OCI-LY1 (cell line): Measurements from ENCODE around the gene IPCEF1.

Experiments
- H2AFZ ChIP-seq: fragments of 200-600 bp; sonication (generic), shearing (Covaris generic); 2 replicates; pipeline ENCODE4 v1.6.0; 2014; ENCODE audit warnings: antibody characterized with exemption, mild to moderate bottlenecking, low read length
- H3F3A ChIP-seq: fragments of 200-600 bp; sonication (generic), shearing (Covaris generic); 2 replicates; pipeline ENCODE4 v1.6.0; 2014; ENCODE audit warnings: mild to moderate bottlenecking, antibody characterized with exemption, low read length, moderate library complexity; ENCODE audit not compliant: insufficient read depth
- H3K27ac ChIP-seq: fragments of 200-600 bp; sonication (generic); 2 replicates; pipeline ENCODE4 v1.5.1; 2014; ENCODE audit warnings: low read length, mixed run types, mild to moderate bottlenecking, low read depth; ENCODE audit not compliant: poor library complexity, severe bottlenecking
- H3K27me3 ChIP-seq: fragments of 200-600 bp; sonication (generic); 2 replicates; pipeline ENCODE4 v1.6.0; 2014; ENCODE audit warnings: antibody characterized with exemption, mild to moderate bottlenecking, low read length, moderate library complexity; ENCODE audit not compliant: insufficient read depth
- H3K36me3 ChIP-seq: fragments of 200-600 bp; sonication (generic); 2 replicates; pipeline ENCODE4 v1.6.1; 2014; ENCODE audit warnings: mild to moderate bottlenecking, antibody characterized with exemption, low read length, moderate library complexity, mixed read lengths; ENCODE audit not compliant: insufficient read depth
- H3K4me1 ChIP-seq: fragments of 200-600 bp; sonication (generic); 2 replicates; pipeline ENCODE4 v1.5.1; 2014; ENCODE audit warnings: mild to moderate bottlenecking, low read length, moderate library complexity; ENCODE audit not compliant: insufficient read depth, severe bottlenecking
- H3K4me2 ChIP-seq: fragments of 200-600 bp; sonication (generic), shearing (Covaris generic); 2 replicates; pipeline ENCODE4 v1.6.1; 2014; ENCODE audit warnings: low read length
- H3K4me3 ChIP-seq: fragments of 200-600 bp; sonication (generic); 2 replicates; pipeline ENCODE4 v1.5.1; 2014; ENCODE audit warnings: low read length, low read depth, mild to moderate bottlenecking, mixed read lengths; ENCODE audit not compliant: poor library complexity, severe bottlenecking
- H3K79me2 ChIP-seq: fragments of 200-600 bp; shearing (Covaris generic); 2 replicates; pipeline ENCODE4 v1.6.1; 2016; ENCODE audit warnings: mixed run types, low read length, mixed read lengths; ENCODE audit not compliant: insufficient read depth
- H3K9ac ChIP-seq: fragments of 200-600 bp; sonication (generic), shearing (Covaris generic); 2 replicates; pipeline ENCODE4 v1.6.1; 2014; ENCODE audit warnings: mild to moderate bottlenecking, low read length, mixed read lengths
- H3K9me2 ChIP-seq: fragments of 200-600 bp; sonication (generic), shearing (Covaris generic); 2 replicates; pipeline ENCODE4 v1.6.1; 2014; ENCODE audit warnings: low read depth, mild to moderate bottlenecking, low read length, mixed read lengths
- H3K9me3 ChIP-seq: fragments of 200-600 bp; shearing (Covaris generic); 2 replicates; pipeline ENCODE4 v1.6.1; 2014; ENCODE audit warnings: low read length, mixed read lengths
- H4K20me1 ChIP-seq: fragments of 200-600 bp; sonication (generic), shearing (Covaris generic); 2 replicates; pipeline ENCODE4 v1.6.0; 2016; ENCODE audit warnings: mild to moderate bottlenecking, low read length; ENCODE audit not compliant: insufficient read depth
- EZH2 ChIP-seq: fragments of 200-600 bp; sonication (generic), shearing (Covaris generic); IDR thresholded peaks from 2 replicates; pipeline ENCODE4 v1.8.0; 2017; ENCODE audit warnings: borderline replicate concordance, mixed run types, mild to moderate bottlenecking, antibody characterized with exemption, low read length, moderate library complexity, mixed read lengths
- TF ChIP-seq, protein P1 (sequence below): fragments of 200-600 bp; sonication (generic), shearing (Covaris generic); IDR thresholded peaks from 2 replicates; pipeline ENCODE4 v1.5.1; 2017; ENCODE audit warnings: mild to moderate bottlenecking, antibody characterized with exemption, low read length, moderate library complexity, mixed read lengths

The IPCEF1 gene

DNA sequence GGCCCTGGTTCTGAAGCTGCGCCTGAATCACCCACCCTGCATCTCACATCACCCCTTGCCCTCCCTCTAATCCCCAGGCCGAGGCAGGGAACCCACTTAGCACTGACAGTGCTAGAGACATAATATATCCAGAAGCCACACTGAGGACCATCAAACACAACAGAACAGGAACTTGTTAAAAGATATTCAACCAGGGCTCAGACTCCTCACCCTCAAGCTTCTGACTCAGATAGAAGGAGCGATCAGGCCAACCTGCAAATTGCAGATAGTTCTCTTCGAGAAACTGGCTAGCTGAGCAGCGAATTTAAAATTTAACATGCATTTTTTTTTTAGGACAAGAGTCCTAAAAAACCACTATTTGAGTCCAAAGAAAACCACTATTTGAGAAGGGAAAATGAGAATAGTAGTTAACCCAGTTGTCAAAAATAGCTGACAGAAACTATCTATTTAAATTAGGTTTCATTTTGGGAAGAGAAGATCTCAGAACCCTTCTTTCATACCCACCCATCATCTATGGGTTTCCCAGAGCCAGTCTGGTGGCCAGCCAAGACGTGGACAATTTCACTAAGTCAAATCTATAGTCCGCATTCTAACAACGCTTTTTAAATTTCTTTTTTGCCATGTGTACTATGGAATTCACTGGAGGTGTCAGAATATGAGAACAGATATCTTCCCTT is 222.0 kb downstream of the IPCEF1 start:
- Histone ChIP-seq H3K36me3 (no peaks in the 10 kb centered on the region), H4K20me1 (no peaks in the 10 kb centered on the region), H3K9ac (no peak overlapping the region), H3K9me2 (no peaks in the 10 kb centered on the region), H3K4me1 (no peaks in the 10 kb centered on the region), H3K27ac (no peak overlapping the region), H3K4me2 (no peak overlapping the region), H2AFZ (no peak overlapping the region), H3K9me3 (no peaks in the 10 kb centered on the region), H3K79me2 (no peaks in the 10 kb centered on the region), H3K4me3 (no peak overlapping the region), H3F3A (no peaks in the 10 kb centered on the region), H3K27me3 (no peaks in the 10 kb centered on the region)
- no peak for TF ChIP-seq EZH2
- TF ChIP-seq, protein P1, sequence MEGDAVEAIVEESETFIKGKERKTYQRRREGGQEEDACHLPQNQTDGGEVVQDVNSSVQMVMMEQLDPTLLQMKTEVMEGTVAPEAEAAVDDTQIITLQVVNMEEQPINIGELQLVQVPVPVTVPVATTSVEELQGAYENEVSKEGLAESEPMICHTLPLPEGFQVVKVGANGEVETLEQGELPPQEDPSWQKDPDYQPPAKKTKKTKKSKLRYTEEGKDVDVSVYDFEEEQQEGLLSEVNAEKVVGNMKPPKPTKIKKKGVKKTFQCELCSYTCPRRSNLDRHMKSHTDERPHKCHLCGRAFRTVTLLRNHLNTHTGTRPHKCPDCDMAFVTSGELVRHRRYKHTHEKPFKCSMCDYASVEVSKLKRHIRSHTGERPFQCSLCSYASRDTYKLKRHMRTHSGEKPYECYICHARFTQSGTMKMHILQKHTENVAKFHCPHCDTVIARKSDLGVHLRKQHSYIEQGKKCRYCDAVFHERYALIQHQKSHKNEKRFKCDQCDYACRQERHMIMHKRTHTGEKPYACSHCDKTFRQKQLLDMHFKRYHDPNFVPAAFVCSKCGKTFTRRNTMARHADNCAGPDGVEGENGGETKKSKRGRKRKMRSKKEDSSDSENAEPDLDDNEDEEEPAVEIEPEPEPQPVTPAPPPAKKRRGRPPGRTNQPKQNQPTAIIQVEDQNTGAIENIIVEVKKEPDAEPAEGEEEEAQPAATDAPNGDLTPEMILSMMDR, result no peak

DNA sequence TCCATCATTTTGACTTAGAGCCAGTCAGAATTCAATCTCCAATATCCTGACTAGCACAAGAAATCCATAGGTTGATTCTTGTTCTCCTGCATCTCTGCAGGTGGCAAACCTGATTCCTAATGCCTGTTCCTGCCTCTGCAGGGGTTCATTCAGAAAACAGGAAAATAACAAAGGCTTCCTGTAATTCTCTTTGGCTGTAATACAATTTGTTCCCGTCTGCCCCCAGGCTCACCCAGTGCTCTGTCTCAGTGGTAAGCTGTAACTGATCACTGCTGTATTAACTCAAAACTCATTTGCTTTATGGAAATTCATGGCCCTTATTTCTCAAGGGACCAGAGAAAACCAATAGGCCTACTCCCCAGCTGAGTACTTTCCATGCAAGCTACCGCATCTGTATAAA is 228.9 kb downstream of the IPCEF1 start:
- Histone ChIP-seq H3K36me3 (no peaks in the 10 kb centered on the region), H3K4me2 (no peak overlapping the region), H3K79me2 (no peaks in the 10 kb centered on the region), H3K27ac (no peak overlapping the region), H3K9me3 (no peaks in the 10 kb centered on the region), H3K4me3 (no peak overlapping the region), H3K9me2 (no peaks in the 10 kb centered on the region), H4K20me1 (no peaks in the 10 kb centered on the region), H2AFZ (no peak overlapping the region), H3K9ac (no peak overlapping the region), H3K4me1 (no peaks in the 10 kb centered on the region), H3K27me3 (no peaks in the 10 kb centered on the region), H3F3A (no peaks in the 10 kb centered on the region)
- TF ChIP-seq, protein P1, result no peak
- no peak for TF ChIP-seq EZH2

DNA sequence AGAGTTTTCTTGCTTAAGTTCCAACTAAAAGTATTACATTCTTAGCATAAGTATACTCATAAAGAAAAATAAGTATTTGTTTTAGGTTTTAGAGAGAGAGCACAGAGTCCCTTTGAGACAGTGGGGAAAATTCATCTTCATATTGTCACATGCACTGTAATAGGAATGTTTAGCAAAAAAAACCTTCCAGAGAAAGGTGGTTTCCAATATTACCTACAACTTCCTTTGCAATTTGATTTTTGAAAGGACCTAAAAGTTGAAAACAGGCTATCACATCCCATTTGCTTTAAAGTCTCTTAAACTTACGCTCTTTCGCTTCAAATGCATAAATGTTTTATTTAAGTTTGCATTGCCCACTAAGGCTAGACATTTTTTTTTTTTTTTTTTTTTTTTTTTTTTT is 231.2 kb downstream of the IPCEF1 start:
- Histone ChIP-seq H4K20me1 (no peaks in the 10 kb centered on the region), H3K79me2 (no peaks in the 10 kb centered on the region), H3K27me3 (no peaks in the 10 kb centered on the region), H3K4me3 (no peak overlapping the region), H3K9ac (no peak overlapping the region), H3K36me3 (no peaks in the 10 kb centered on the region), H2AFZ (no peak overlapping the region), H3K27ac (no peak overlapping the region), H3K4me2 (no peak overlapping the region), H3K9me3 (no peaks in the 10 kb centered on the region), H3K4me1 (no peaks in the 10 kb centered on the region), H3K9me2 (no peaks in the 10 kb centered on the region), H3F3A (no peaks in the 10 kb centered on the region)
- TF ChIP-seq EZH2, result no peak
- TF ChIP-seq, protein P1, result no peak
